Adrenal gland (tissue), 5 donors: ENCODE measurements around the gene TMEM74B.

Experiments used
- POLR2A ChIP-seq, 2 donors: fragments of 450-650 bp; IDR thresholded peaks; one replicate each; pipeline ENCODE4 v1.6.1; 2017; ENCODE audit warnings: antibody characterized with exemption in 2 of 2, mild to moderate bottlenecking in 2 of 2, moderate library complexity in 1 of 2
- TF ChIP-seq, protein P1 (sequence below), 6 experiments: fragments of 450-650 bp in 4 of 6; fragments of 200-600 bp in 2 of 6; sonication (generic) in 1 of 6; IDR thresholded peaks; 1 replicate in 5 of 6; 2 replicates in 1 of 6; pipeline versions ENCODE4 v1.5.1 to v1.8.0; 2016 to 2021; ENCODE audit warnings: antibody characterized with exemption in 6 of 6, mild to moderate bottlenecking in 2 of 6, moderate library complexity in 1 of 6
- donor health status: DM: no; HTN: no; CAD: no.

DNA sequence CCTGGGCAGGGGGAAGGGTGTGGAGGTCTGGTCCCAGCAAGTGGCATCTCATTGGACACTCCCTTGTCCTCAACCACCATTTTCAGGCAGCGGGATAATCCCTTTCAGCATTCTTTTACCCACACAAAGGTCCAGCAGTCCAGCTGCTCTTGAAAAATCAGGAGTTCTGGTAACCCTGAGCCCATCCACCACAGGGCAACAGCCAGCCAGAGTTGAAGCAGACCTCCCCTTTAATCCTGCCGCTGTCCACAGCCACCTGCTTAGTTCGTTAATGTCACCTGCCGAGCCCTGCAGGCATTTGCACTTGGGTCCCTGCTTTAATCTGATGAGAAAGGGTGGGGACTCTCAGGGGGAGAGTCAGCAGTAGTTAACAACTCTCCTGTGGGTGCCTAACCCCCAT lies 11.1 kb downstream of the TMEM74B start:
- TF ChIP-seq, protein P1, sequence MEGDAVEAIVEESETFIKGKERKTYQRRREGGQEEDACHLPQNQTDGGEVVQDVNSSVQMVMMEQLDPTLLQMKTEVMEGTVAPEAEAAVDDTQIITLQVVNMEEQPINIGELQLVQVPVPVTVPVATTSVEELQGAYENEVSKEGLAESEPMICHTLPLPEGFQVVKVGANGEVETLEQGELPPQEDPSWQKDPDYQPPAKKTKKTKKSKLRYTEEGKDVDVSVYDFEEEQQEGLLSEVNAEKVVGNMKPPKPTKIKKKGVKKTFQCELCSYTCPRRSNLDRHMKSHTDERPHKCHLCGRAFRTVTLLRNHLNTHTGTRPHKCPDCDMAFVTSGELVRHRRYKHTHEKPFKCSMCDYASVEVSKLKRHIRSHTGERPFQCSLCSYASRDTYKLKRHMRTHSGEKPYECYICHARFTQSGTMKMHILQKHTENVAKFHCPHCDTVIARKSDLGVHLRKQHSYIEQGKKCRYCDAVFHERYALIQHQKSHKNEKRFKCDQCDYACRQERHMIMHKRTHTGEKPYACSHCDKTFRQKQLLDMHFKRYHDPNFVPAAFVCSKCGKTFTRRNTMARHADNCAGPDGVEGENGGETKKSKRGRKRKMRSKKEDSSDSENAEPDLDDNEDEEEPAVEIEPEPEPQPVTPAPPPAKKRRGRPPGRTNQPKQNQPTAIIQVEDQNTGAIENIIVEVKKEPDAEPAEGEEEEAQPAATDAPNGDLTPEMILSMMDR (IDR thresholded peaks at IDR 0.05): no peak
- no peak for TF ChIP-seq POLR2A (IDR thresholded peaks at IDR 0.05)
